Transverse colon (tissue), 4 donors: ENCODE results near the gene NT5DC2. TPM values are rescaled to one million over a fixed set of nuclear protein-coding genes. Genes with fewer than 3 reads are reported as not detected.

ENCODE experiments used
- DNase-seq: peaks from one replicate; pipeline ENCODE4 v3.0.0-alpha.2; 2019
- H3K27ac ChIP-seq, 4 donors: fragments of 200-600 bp; sonication (generic); 2 replicates each; pipeline ENCODE4 v1.5.1; 2016 to 2018; ENCODE audit warnings: inconsistent platforms in 4 of 4
- H3K27me3 ChIP-seq: fragments of 200-600 bp; sonication (generic); 2 replicates; pipeline ENCODE4 v1.5.1; 2017; ENCODE audit warnings: inconsistent platforms
- H3K36me3 ChIP-seq, 4 donors: fragments of 200-600 bp; sonication (generic); 2 replicates each; pipeline ENCODE4 v1.5.1; 2017 to 2019; ENCODE audit warnings: inconsistent platforms in 4 of 4
- H3K4me1 ChIP-seq, 4 donors: fragments of 200-600 bp; sonication (generic); 2 replicates each; pipeline ENCODE4 v1.5.1; 2017 to 2020; ENCODE audit warnings: inconsistent platforms in 4 of 4
- H3K4me3 ChIP-seq, 4 donors: fragments of 200-600 bp; sonication (generic); 1 replicate in 1 of 4; 2 replicates in 3 of 4; pipeline versions ENCODE4 v1.5.1 to v1.6.1; 2017 to 2019; ENCODE audit warnings: inconsistent platforms in 4 of 4
- H3K9me3 ChIP-seq, 2 donors: fragments of 200-600 bp; sonication (generic); 2 replicates each; pipeline ENCODE4 v1.5.1; 2017 to 2019; ENCODE audit warnings: inconsistent platforms in 2 of 2
- CTCF ChIP-seq, 5 experiments: fragments of 200-600 bp in 3 of 5; fragments of 450-650 bp in 2 of 5; sonication (generic) in 3 of 5; IDR thresholded peaks; 1 replicate in 2 of 5; 2 replicates in 3 of 5; pipeline ENCODE4 v1.5.1; 2016 to 2017; ENCODE audit warnings: antibody characterized with exemption in 5 of 5, inconsistent platforms in 3 of 5, mild to moderate bottlenecking in 2 of 5, moderate library complexity in 1 of 5
- EP300 ChIP-seq: sonication (generic); formaldehyde crosslinking; IDR thresholded peaks from one replicate; pipeline ENCODE4 v1.6.1; 2017; ENCODE audit warnings: antibody characterized with exemption, low read depth
- POLR2A ChIP-seq: fragments of 450-650 bp; IDR thresholded peaks from one replicate; pipeline ENCODE4 v1.6.1; 2016; ENCODE audit warnings: antibody characterized with exemption, mild to moderate bottlenecking, moderate library complexity
- POLR2AphosphoS5 ChIP-seq, 3 donors: sonication (generic); formaldehyde crosslinking; IDR thresholded peaks; one replicate each; pipeline ENCODE4 v1.6.1; 2016; ENCODE audit warnings: antibody characterized with exemption in 3 of 3
- WGBS, 2 donors: methylation state at CpG; one replicate each; pipeline ENCODE4 v1.1.5; 2018; ENCODE audit warnings: low coverage in 1 of 2; 5-methylcytosine and 5-hydroxymethylcytosine counted together
- in situ Hi-C, 4 donors: fragments of 200-750 bp; cut with MboI; loops; one replicate each; pipeline versions ENCODE4 v1.15.0 to v1.15.1; 2017; ENCODE audit warnings: low sequenced_read_pairs in 3 of 4, low pct_ligation_motif_present in 1 of 4, low pct_unique_long_range_greater_than_20kb in 1 of 4
- intact Hi-C: fragments of 100-400 bp; cut with DNase I; formaldehyde crosslinking; loops from one replicate; pipeline ENCODE4 v1.15.1; 2023; ENCODE audit warnings: low total_unique reads
- total RNA-seq, 4 donors: library from RNA; depleted of rRNA; stranded (reverse); fragments of >200 nt; gene quantifications; one replicate each; pipeline ENCODE4 v1.1.0, GENCODE V29; 2016

Gene NT5DC2
- total RNA-seq, 4 donors from 2014 or later = 5.5 to 16.7 (median 14.9) TPM; not detected in 1

DNA sequence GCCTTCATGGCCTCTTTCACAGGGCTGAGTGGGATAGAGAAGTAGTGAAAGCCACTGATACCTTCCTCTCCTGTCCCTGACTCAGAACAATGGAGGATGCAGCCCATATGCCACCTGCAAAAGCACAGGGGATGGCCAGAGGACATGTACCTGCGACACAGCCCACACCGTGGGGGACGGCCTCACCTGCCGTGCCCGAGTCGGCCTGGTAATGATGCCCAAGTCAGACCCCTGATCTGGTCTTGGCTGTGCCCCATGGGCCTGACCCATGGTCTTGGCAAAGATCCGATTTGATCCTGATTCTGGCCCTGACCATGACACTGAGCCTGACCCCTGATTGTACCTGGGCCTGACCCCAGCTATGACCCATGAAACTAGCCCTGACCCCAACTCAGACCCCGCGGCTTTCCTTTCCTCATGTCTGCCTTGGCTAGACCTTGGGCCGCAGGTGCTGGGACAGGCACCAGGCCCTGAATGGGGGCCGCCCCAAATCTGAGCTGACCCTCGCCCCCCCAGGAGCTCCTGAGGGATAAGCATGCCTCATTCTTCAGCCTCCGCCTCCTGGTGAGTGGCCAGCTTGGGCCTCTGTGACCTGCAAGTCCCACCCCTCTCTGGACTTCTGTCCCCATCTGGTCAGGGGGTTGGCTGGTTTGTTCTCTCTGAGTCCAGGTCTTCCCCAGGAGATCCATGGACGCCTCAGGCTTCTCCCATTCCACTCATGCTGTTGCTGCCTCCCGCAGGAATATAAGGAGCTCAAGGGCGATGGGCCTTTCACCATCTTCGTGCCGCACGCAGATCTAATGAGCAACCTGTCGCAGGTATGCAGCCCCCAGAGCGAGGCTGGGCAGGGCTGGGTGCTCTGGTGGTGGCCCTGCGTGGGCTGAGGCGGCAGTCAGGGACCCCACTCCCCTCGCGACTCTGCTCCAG lies 15.6 kb downstream of the NT5DC2 start:
- no peaks in the 10 kb centered on the region for H3K36me3 ChIP-seq
- no peak for DNase-seq
- in situ Hi-C loops = no loop called here
- H3K4me1 ChIP-seq = peaks cover 0 to 4% (median 0%) of the 10 kb centered on the region in 4 donors
- TF ChIP-seq CTCF (IDR thresholded peaks at IDR 0.05) = no peak
- H3K27ac ChIP-seq = no peak overlapping the region
- peak overlapping the region in 2 of 4 donors; percentile 18 to 35 for H3K4me3 ChIP-seq
- H3K27me3 ChIP-seq = no peaks in the 10 kb centered on the region
- intact Hi-C loops = no loop called here
- no peaks in the 10 kb centered on the region for H3K9me3 ChIP-seq
- 60 to 82% methylated on average over 1 to 22 of the region's 25 CpGs for WGBS, 2 donors

GRCh38 chr3:52516509-52517195 lies 17.0 kb downstream of the NT5DC2 start:
- WGBS, 2 donors = 87 to 100% methylated on average over 1 to 16 of the region's 19 CpGs
- in situ Hi-C loops = no loop called here
- intact Hi-C loops = no loop called here
- no peak for TF ChIP-seq POLR2A
- no peak for TF ChIP-seq POLR2AphosphoS5 (IDR thresholded peaks at IDR 0.05)
- TF ChIP-seq CTCF (IDR thresholded peaks at IDR 0.05) = no peak
- no peak for TF ChIP-seq EP300
- Histone ChIP-seq H3K36me3 (no peaks in the 10 kb centered on the region), H3K4me3 (no peak overlapping the region), H3K27me3 (no peaks in the 10 kb centered on the region), H3K4me1 (peaks cover 0 to 4% (median 0%) of the 10 kb centered on the region in 4 donors), H3K9me3 (no peaks in the 10 kb centered on the region), H3K27ac (no peak overlapping the region)
- DNase-seq = no peak

- in situ Hi-C loops = no loop called here
- H3K4me3 ChIP-seq = no peak overlapping the region
- H3K9me3 ChIP-seq = no peaks in the 10 kb centered on the region
- WGBS, 2 donors = 20 to 54% methylated on average over 2 to 6 of the region's 6 CpGs
- no peak for TF ChIP-seq POLR2AphosphoS5 (IDR thresholded peaks at IDR 0.05)
- no peak for TF ChIP-seq POLR2A
- TF ChIP-seq EP300 = no peak
- TF ChIP-seq CTCF (IDR thresholded peaks at IDR 0.05) = no peak
- DNase-seq = no peak
- no peaks in the 10 kb centered on the region for H3K27me3 ChIP-seq
- intact Hi-C loops = no loop called here
- H3K4me1 ChIP-seq = peaks cover 0 to 4% (median 0%) of the 10 kb centered on the region in 4 donors
- no peak overlapping the region for H3K27ac ChIP-seq
- no peaks in the 10 kb centered on the region for H3K36me3 ChIP-seq
Measured at GRCh38 chr3:52515192-52515591, 18.5 kb downstream of the NT5DC2 start.

DNA sequence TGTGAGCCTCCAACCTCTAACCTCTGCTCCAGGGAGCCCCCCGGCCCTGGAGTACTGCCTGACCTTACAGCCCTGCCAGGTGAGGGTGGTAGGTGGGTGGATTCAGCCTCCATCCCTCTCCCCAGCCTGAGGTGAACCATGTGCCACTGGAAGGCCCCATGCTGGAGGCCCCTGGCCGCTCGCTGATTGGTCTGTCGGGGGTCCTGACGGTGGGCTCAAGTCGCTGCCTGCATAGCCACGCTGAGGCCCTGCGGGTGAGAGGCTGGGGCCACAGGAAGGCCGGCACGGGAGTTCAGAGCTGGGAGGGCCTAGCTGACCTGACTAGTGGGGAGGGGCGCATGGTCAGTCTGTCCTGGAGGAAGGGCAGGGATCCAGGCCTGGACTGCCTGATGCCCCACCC lies 19.1 kb downstream of the NT5DC2 start:
- H3K27me3 ChIP-seq = no peaks in the 10 kb centered on the region
- intact Hi-C loops = no loop called here
- peaks cover 0 to 4% (median 0%) of the 10 kb centered on the region in 4 donors for H3K4me1 ChIP-seq
- no peaks in the 10 kb centered on the region for H3K36me3 ChIP-seq
- no peak overlapping the region for H3K27ac ChIP-seq
- in situ Hi-C loops = no loop called here
- no peak overlapping the region for H3K4me3 ChIP-seq
- DNase-seq = no peak
- WGBS, 2 donors = 93% methylated on average over 9 of the region's 11 CpGs; no CpG with 5 or more reads in 1 of the 2 donors
- no peak for TF ChIP-seq EP300
- no peak for TF ChIP-seq CTCF (IDR thresholded peaks at IDR 0.05)
- no peak for TF ChIP-seq POLR2AphosphoS5 (IDR thresholded peaks at IDR 0.05)
- no peak for TF ChIP-seq POLR2A
- H3K9me3 ChIP-seq = no peaks in the 10 kb centered on the region
